HG03108 (cell line): ENCODE measurements around the gene RASD2.

Source experiments
- ATAC-seq: cut with Tn5 transposase; IDR thresholded peaks from one replicate; pipeline ENCODE4 v1.9.1; 2021; ENCODE audit warnings: moderate library complexity; ENCODE audit not compliant: unreplicated experiment

Gene RASD2

DNA sequence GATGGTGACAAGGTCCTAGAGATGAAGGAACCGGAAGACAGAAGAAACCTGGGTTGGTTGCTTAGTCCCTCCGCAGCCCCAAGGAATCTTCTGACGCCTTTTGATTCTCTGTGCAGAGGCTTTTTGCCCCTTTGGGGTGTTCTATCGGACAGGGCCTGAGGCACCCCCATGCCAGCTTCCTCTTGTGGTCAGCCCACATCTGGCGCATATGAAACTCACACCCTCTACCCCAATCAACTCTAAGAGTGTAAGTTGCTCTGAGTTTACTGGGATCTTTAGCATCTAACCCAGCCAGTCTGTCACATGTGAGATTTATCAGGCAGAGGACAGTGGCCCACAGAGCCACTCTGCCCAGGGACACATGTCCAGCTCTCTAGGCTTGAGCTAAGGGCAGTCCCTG lies 17.4 kb downstream of the RASD2 start:
- no peak for ATAC-seq

DNA sequence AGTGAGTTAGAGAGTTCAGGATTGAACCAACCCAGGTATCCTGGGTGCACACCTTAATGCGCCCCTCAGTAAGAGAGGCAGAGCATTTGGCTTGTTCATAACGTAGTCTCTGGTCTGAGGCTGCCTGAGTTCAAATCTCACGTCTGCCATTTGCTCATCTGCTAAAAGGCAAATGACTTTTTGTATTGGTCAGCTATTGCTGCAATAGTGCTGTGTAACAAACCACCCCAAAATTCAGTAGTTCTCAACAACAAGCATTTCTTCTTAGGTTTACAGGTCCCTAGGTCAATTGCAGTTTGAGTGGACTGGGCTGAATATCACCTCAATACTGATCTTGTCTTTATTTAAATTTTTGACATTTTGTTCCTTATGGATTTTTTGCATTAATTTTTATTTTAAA lies 18.1 kb downstream of the RASD2 start:
- no peak for ATAC-seq

DNA sequence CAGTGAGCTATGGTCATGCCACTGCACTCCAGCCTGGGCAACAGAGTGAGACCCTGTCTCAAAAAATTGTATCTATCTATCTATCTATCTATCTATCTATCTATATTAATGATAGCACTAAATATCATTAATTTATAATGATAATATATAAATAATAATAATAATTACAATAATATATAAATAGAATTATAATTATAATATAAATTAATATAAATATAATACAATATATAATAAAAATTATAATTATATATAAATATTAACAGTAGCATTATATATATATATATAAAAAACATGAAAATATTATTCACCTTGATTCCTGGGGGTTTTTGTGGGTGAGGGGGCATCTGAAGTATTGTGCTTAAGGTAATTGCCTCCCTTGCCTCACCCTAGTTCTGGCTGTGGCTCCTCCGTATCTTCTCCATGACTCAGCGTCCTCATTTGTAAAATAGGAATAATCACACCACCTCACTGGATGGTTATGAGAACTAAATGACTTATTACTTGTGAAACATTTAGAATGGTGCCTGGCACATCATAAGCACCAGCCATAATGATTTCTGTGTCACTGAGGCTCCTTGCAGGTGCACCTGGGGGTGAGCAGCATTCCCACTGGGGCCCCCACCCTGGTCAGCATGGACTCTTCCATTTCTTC lies 18.8 kb downstream of the RASD2 start:
- no peak for ATAC-seq

DNA sequence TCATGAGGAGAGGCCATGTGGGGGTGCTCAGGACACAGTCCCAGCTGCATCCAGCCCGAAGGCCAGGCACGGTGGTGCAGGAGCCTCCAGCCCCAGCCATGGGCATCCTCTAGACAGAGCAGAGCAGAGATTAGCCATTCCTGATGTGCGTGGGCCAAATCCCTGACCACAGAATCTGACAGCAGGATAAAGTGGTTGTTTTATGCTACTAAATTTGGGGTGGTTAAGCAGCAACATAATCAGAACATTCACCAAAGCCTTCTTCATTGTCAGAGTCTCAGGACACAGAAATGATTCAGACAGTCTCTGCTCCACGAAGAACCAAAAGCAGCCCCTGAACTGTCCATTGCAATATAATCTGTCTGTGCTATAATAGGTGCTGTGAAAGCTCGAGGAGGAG lies 19.7 kb downstream of the RASD2 start:
- no peak for ATAC-seq

GRCh38 chr22:35560824-35561223 lies 20.2 kb downstream of the RASD2 start:
- ATAC-seq = no peak

GRCh38 chr22:35561796-35562526 lies 21.3 kb downstream of the RASD2 start:
- ATAC-seq = no peak

- no peak for ATAC-seq
Measured at GRCh38 chr22:35563211-35563610, 22.6 kb downstream of the RASD2 start.

GRCh38 chr22:35564975-35565867 lies 24.6 kb downstream of the RASD2 start:
- ATAC-seq = no peak

GRCh38 chr22:35567351-35568141 lies 26.9 kb downstream of the RASD2 start:
- no peak for ATAC-seq

DNA sequence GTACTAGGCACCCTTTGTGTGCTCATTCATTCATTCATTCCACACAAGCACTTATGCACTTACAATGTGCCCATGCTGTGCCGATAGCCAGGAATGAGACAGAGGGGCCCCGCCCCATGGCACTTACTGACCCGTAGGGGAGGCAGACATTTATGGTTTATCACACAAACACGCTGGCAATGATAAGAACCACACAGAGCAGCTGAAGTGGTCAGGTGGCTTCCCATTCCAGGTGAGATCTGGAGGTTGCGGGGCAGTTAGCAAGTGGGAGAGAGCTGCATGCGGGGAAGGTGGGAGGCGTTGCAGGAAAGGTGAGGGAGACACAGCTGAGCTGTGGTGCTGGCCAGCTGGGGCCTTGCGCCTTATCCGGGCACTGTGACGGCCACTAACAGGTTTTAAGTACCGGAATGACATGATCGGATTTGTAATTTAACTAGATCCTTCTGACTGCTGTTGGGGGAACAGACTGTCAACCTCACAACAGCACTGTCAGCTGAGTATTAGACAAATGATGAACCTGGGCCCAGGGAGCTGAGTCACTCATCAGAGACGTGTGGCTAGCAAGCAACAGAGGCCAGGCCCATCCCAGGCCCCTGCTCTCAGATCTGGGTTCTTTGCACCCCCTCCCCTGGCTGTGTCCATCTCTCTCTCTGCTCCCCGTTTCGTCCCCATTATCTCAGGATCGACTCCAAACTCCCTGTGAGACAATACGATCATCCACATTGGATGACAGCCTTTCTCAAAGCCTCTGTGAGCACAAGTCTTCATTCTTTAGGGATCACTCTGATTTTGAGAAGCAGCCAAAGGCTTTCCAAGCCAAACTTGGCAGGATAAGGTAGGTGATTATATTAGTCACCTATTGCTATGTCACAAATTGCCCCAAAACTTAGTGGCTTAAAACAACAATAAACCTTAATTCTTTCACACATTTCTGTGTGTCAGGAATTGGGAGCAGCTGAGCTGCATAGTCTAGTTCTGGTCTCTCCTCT lies 28.4 kb downstream of the RASD2 start:
- ATAC-seq = no peak

DNA sequence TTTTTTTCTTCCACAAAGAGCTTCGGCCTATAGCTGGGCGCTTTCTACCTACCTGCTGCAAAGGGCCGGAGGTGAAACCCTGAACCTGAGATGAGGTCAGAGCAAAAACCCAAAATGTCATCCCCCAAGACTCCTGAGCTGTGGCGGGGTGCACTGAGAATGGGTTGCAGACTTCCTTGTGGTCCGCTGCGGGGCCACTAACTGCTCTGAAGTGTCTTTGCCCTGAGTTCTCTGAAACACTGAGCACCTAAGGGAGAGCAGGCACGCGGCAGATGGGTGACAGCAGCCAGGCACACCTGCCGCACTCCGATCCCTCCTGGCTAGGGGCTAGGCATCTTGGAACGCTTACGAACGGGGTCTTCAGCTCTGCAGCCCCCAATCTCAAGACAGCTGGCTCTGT lies 29.3 kb downstream of the RASD2 start:
- ATAC-seq = no peak

DNA sequence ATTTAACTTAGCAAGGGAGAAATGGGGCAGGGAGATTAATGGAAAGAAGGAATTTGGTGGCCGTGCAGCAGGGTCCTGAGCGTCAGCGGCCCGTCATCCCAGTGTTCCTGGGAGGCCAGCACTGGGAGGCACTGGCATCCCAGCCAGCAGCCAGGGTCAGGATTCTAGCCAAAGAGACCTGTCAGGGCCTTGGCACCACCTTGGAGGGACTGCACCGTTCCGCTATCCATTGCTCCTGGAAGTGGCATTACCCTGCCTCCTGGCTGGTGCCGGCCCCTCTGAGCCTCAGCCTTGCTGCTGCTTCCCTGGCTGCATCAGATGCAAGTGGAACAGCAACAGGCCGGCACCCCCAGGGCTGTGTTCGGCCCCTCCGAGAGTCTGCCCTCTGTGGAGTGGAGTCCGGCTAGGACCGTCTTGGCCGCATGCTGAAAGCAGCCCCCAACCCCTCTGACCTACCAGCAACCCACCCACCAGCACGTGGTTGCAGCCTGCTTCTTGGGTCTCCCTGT lies 30.1 kb downstream of the RASD2 start:
- ATAC-seq = no peak

- no peak for ATAC-seq
Measured at GRCh38 chr22:35572556-35572955, 31.9 kb downstream of the RASD2 start.

DNA sequence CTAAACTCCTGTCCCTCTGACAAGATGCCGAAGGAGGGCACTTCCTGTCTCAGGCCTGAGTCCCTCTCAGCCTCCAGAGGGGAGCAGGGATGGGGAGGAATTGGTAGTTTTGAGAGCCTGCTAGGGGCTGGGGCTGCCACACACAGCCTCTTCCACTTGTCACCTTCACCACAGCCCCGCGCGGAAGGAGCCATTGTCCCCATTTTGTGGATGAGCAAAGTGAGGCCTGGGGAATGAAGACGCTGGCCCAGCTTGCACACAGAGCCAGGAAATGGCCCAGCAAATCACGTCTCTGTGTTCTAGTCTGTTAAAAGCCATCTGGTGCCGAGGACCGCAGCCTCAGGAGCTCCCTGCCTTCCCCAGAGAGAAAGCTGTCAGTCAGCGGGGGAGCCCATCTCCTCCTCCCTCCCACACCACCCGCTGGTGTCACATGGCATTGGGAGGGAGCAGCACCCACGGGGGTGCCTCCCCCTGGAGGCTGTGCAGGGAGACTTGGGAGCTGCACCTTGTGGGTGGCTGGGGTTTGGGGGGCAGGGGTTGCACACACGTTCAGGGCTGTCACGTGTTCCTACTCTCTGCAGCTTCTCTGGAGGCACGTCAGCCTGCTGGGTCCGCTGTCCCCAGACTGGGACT lies 34.6 kb downstream of the RASD2 start:
- no peak for ATAC-seq

DNA sequence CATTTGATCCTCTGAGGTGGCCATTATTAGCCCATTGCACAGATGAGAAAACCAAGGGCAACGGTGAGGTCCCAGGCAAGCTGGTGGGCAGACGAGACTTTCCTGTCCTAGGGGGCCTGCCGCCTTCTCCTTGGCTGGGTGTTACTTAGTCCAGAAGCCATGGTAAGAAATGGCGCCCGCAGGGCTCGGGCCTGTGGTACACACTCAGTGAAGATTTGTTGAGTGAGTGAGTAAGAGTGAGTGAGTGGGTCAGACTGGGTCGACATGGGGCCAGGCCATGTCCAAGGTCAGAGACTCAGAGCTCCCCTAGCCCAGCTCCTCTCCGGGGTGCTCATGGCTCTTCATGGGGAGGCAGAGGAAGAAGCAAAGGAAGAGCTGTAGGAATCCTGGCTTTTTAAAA lies 36.0 kb downstream of the RASD2 start:
- no peak for ATAC-seq

DNA sequence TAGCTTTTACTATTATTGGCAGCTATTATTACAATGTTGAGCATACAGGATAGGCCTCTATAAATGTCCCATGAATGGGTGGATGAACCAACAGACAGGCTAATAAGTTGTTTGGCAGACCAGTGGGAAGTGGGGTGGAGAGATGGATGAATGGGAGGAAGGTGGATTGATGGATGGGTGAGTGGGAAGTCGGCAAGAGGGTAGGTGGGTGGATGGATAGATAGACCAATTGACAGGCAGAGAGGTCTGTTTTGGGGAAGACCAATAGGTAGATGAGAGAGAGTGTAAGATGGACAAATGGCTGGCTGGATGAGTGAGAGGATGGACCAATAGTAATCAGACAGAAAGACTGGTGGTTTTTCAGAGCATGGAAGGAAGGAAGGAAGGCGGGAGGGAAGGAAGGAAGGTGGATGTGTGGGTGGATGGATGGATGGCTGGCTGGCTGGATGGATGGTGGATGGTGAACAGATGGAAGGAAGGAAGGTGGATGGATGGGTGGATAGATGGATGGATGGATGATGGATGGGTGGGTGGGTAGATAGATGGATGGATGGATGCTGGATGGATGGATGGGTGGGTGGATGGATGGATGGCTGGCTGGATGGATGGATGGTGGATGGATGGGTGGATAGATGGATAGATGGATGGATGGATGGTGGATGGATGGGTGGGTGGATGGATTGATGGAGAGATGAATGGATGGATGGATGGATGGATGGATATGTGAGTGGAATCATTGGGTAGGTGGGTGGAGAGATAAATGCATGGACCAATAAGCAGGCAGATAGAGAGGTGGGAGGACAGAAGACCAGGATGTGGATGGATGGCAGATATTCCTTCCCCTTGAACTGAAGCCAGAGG lies 37.4 kb downstream of the RASD2 start:
- ATAC-seq = no peak

GRCh38 chr22:35578836-35579575 lies 38.4 kb downstream of the RASD2 start:
- ATAC-seq = no peak
